Heart right ventricle (tissue), 16 donors: ENCODE measurements around the gene BASP1. TPM values are rescaled to one million over a fixed set of nuclear protein-coding genes. Genes with fewer than 3 reads are reported as not detected.
"Not testable (repeated sequence)": the region's sequence is repeated elsewhere in the genome, so short reads cannot be mapped to it uniquely, and the experiment has no call there.

Experiments used
- ATAC-seq, 8 donors: fragments of 200-7000 bp; cut with Tn5 transposase; one replicate each; pipeline ENCODE4 v1.9.1; 2020; ENCODE audit warnings: mild to moderate bottlenecking in 8 of 8, moderate library complexity in 8 of 8, moderate number of reproducible peaks in 1 of 8
- DNase-seq, 2 donors: peaks; one replicate each; pipeline ENCODE4 v3.0.0-alpha.2; 2020
- H3K27ac ChIP-seq, 10 donors: fragments of 200-600 bp; sonication (generic) in 2 of 10; one replicate each; pipeline versions ENCODE4 v1.5.0 to v1.8.0; 2020 to 2022; ENCODE audit warnings: mild to moderate bottlenecking in 3 of 10
- H3K27me3 ChIP-seq, 7 donors: fragments of 200-600 bp; one replicate each; pipeline ENCODE4 v1.8.0; 2021 to 2022; ENCODE audit warnings: mild to moderate bottlenecking in 2 of 7
- H3K36me3 ChIP-seq, 9 donors: fragments of 200-600 bp; sonication (generic) in 1 of 9; one replicate each; pipeline versions ENCODE4 v1.5.0 to v1.8.0; 2020 to 2022; ENCODE audit warnings: mild to moderate bottlenecking in 2 of 9
- H3K4me1 ChIP-seq, 9 donors: fragments of 200-600 bp; sonication (generic) in 1 of 9; one replicate each; pipeline versions ENCODE4 v1.5.0 to v1.8.0; 2020 to 2022; ENCODE audit warnings: mild to moderate bottlenecking in 4 of 9
- H3K4me3 ChIP-seq, 10 donors: fragments of 200-600 bp; sonication (generic) in 2 of 10; one replicate each; pipeline versions ENCODE4 v1.5.0 to v1.8.0; 2020 to 2022; ENCODE audit warnings: mild to moderate bottlenecking in 7 of 10, moderate library complexity in 2 of 10
- H3K9me3 ChIP-seq, 11 donors: fragments of 200-600 bp in 10 of 11; sonication (generic) in 2 of 11; one replicate each; pipeline versions ENCODE4 v1.5.0 to v1.8.0; 2013 to 2022; ENCODE audit warnings: mild to moderate bottlenecking in 2 of 11, control low read depth in 1 of 11, moderate library complexity in 1 of 11
- CTCF ChIP-seq, 9 donors: fragments of 200-600 bp; sonication (generic) in 2 of 9; IDR thresholded peaks; one replicate each; pipeline versions ENCODE4 v1.5.0 to v1.8.0; 2021 to 2022; ENCODE audit warnings: antibody characterized with exemption in 9 of 9, mild to moderate bottlenecking in 5 of 9, moderate library complexity in 1 of 9
- WGBS, 2 donors: extraction: QIAGEN DNeasy Blood & Tissue Kit; methylation state at CpG; one replicate each; pipeline ENCODE4 v1.1.7; 2013; ENCODE audit warnings: inconsistent platforms in 1 of 2; 5-methylcytosine and 5-hydroxymethylcytosine counted together
- intact Hi-C, 10 donors: fragments of 100-400 bp; cut with DNase I; formaldehyde crosslinking; loops; one replicate each; pipeline versions ENCODE4 v1.11.1 to v1.14.2; 2022
- polyA plus RNA-seq, 2 donors: library from polyadenylated mRNA; stranded (reverse); fragments of 200-250 nt; gene quantifications; one replicate each; pipeline ENCODE4 v1.2.3, GENCODE V29; 2013
- total RNA-seq, 10 donors: library from RNA; stranded (reverse); fragmentation: NEBNext Ultra II Directional in 3 of 10; extraction: Animal tissue kit (Norgen Biotek cat#: 25700) in 3 of 10; gene quantifications; one replicate each; pipeline versions ENCODE4 v1.2.1 to v1.2.4, GENCODE V29; 2021 to 2023
- donor health status: Arrhythmogenic right ventricular cardiomyopathy.
- donor health status: ischemic (EF 13 %, LVEDD 7.1; RV severe dilation, severe dysfunction).
- donor health status: healthy with polysubstance abuse.
- donor health status: DM: no; HTN: yes; CAD: no.
- donor health status: DM: no; HTN: no; CAD: no.
- donor health status: ischemic (EF 25% LVEDD 6.9; RV normal size, moderate dysfunction).
- donor health status: ischemic (EF 25% LVEDD 5.7; RV mildly dilated, moderate dysfunction).
- donor health status: healthy.
- donor health status: DM: yes; HTN: yes; CAD: no.
- donor health status: Ischemic cardiomyopathy.
- donor health status: ischemic (EF 35%, LVEDD 5.7; RV mildly dilated, moderate dysfunction).
- donor health status: nonischemic (EF 11% LVEDD 7.7; RV severe dilation, severe dysfunction).
- donor health status: DM: yes; HTN: yes; CAD: no.
- donor health status: PGD.
- donor health status: ischemic (EF 29% LVEDD 5.4; RV normal size, mild dysfunction).
- donor health status: nonischemic (EF 23%, LVEDD 6.1; RV moderate dilation, normal function).

Gene BASP1
- total and polyA plus RNA-seq, 12 donors, result 0.42 to 8.8 (median 1.6) TPM

GRCh38 chr5:17187786-17188170 lies 29.7 kb upstream of the BASP1 start:
- intact Hi-C loops, result loop anchor here in 6 of 10 donors (2.0 to 10.0 kb wide), 7 partner anchors 55 to 397 kb away; partner anchors contain the start of gene MYO10 (in 4 of the 6)
- peaks cover 7 to 26% (median 13%) of the 10 kb centered on the region in 9 donors for H3K4me1 ChIP-seq
- peaks cover 0 to 4% (median 0%) of the 10 kb centered on the region in 7 donors for H3K27me3 ChIP-seq
- H3K27ac ChIP-seq, result peak overlapping the region in 1 of 10 donors; percentile 24
- H3K36me3 ChIP-seq, result no peaks in the 10 kb centered on the region
- no peak overlapping the region for H3K4me3 ChIP-seq
- DNase-seq, result no peak
- 89 to 91% methylated on average over 6 of the region's 6 CpGs for WGBS, 2 donors
- no peak for TF ChIP-seq CTCF (IDR thresholded peaks at IDR 0.05)
- ATAC-seq, result no peak
- no peaks in the 10 kb centered on the region for H3K9me3 ChIP-seq

GRCh38 chr5:17189381-17190036 lies 27.9 kb upstream of the BASP1 start:
- Histone ChIP-seq H3K4me1 (peaks cover 7 to 25% (median 13%) of the 10 kb centered on the region in 9 donors), H3K4me3 (no peak overlapping the region), H3K27ac (no peak overlapping the region), H3K36me3 (no peaks in the 10 kb centered on the region), H3K27me3 (peaks cover 0 to 4% (median 0%) of the 10 kb centered on the region in 7 donors), H3K9me3 (no peaks in the 10 kb centered on the region)
- DNase-seq, result peak; percentile 70 to 75
- TF ChIP-seq CTCF (IDR thresholded peaks at IDR 0.05), result peak; percentile 70 to 89 (median 84)
- ATAC-seq, result peak; percentile 51 to 86 (median 68)
- intact Hi-C loops, result loop anchor here (1.0 to 10.0 kb wide), 14 partner anchors 57 to 705 kb away; partner anchors contain the start of gene MYO10 (in 4 of the 10)
- 15 to 19% methylated on average over 13 of the region's 13 CpGs for WGBS, 2 donors

GRCh38 chr5:17190242-17190778 lies 27.1 kb upstream of the BASP1 start:
- intact Hi-C loops, result loop anchor here in 7 of 10 donors (1.0 to 10.0 kb wide), 8 partner anchors 256 to 706 kb away; no protein-coding TSS in a partner anchor
- 1 to 4% methylated on average over 4 of the region's 4 CpGs for WGBS, 2 donors
- DNase-seq (peak in 1 of 2 donors; percentile 26), ATAC-seq (peak in 7 of 8 donors; percentile 47 to 75 (median 70))
- no peak overlapping the region for H3K27ac ChIP-seq
- H3K36me3 ChIP-seq, result no peaks in the 10 kb centered on the region
- peak; percentile 80 to 92 (median 85) for TF ChIP-seq CTCF (IDR thresholded peaks at IDR 0.05)
- H3K4me3 ChIP-seq, result no peak overlapping the region
- H3K27me3 ChIP-seq, result peaks cover 0 to 8% (median 0%) of the 10 kb centered on the region in 7 donors
- H3K9me3 ChIP-seq, result no peaks in the 10 kb centered on the region
- peaks cover 7 to 19% (median 13%) of the 10 kb centered on the region in 9 donors for H3K4me1 ChIP-seq

GRCh38 chr5:17190799-17191391 lies 26.5 kb upstream of the BASP1 start:
- peaks cover 0 to 8% (median 0%) of the 10 kb centered on the region in 7 donors for H3K27me3 ChIP-seq
- DNase-seq (no peak), ATAC-seq (no peak)
- no peak for TF ChIP-seq CTCF (IDR thresholded peaks at IDR 0.05)
- H3K9me3 ChIP-seq, result no peaks in the 10 kb centered on the region
- no peak overlapping the region for H3K4me3 ChIP-seq
- peaks cover 7 to 19% (median 13%) of the 10 kb centered on the region in 9 donors for H3K4me1 ChIP-seq
- no peaks in the 10 kb centered on the region for H3K36me3 ChIP-seq
- no peak overlapping the region for H3K27ac ChIP-seq
- intact Hi-C loops, result loop anchor here in 7 of 10 donors (1.0 to 10.0 kb wide), 8 partner anchors 256 to 706 kb away; no protein-coding TSS in a partner anchor
- WGBS, 2 donors, result 81 to 82% methylated on average over 7 of the region's 7 CpGs

GRCh38 chr5:17191574-17191973 lies 25.9 kb upstream of the BASP1 start:
- H3K4me3 ChIP-seq, H3K36me3 ChIP-seq, H3K9me3 ChIP-seq, H3K27me3 ChIP-seq, ATAC-seq, H3K27ac ChIP-seq, DNase-seq: not testable (repeated sequence)
- WGBS, 2 donors, result 91 to 94% methylated on average over 10 of the region's 10 CpGs
- intact Hi-C loops, result loop anchor here in 7 of 10 donors (2.0 to 10.0 kb wide), 7 partner anchors 257 to 707 kb away; no protein-coding TSS in a partner anchor
- H3K4me1 ChIP-seq, result peaks cover 7 to 19% (median 13%) of the 10 kb centered on the region in 9 donors
